Naive thymus-derived CD4-positive, alpha-beta T cell (primary cell): ENCODE results near the gene ASB12. TPM values are rescaled to one million over a fixed set of nuclear protein-coding genes. Genes with fewer than 3 reads are reported as not detected.

ENCODE experiments used
- ATAC-seq: fragments of 150-1000 bp; cut with Tn5 transposase; 2 replicates; pipeline ENCODE4 v1.10.0; 2021; ENCODE audit warnings: mild to moderate bottlenecking, moderate library complexity
- CTCF ChIA-PET: fragments of 350-600 bp; sonication (Branson Sonifier 250); formaldehyde crosslinking; loops from one replicate; lab custom pipeline; 2021; ENCODE audit warnings: antibody characterized with exemption; lab: Charles Lee
- POLR2A ChIA-PET: fragments of 350-600 bp; sonication (Branson Sonifier 250); formaldehyde crosslinking; loops from one replicate; lab custom pipeline; 2021; ENCODE audit warnings: antibody characterized with exemption, inconsistent platforms; lab: Charles Lee
- DNase-seq, 9 donors: peaks; one replicate each; pipeline versions ENCODE4 v3.0.0 to v3.0.0-alpha.2; 2020 to 2022; ENCODE audit warnings: mixed read lengths in 1 of 9
- H3K27ac ChIP-seq: one replicate; pipeline ENCODE4 v1.7.0; 2013; ENCODE audit warnings: mild to moderate bottlenecking, low read depth, low read length, moderate library complexity
- H3K27me3 ChIP-seq, 2 donors: one replicate each; pipeline ENCODE4 v1.7.0; 2013; ENCODE audit warnings: low read length in 2 of 2, mild to moderate bottlenecking in 2 of 2, moderate library complexity in 2 of 2; ENCODE audit not compliant: control insufficient read depth in 2 of 2, insufficient read depth in 2 of 2
- H3K36me3 ChIP-seq, 3 experiments: 1 replicate in 2 of 3; 2 replicates in 1 of 3; pipeline ENCODE4 v1.7.0; 2013; ENCODE audit warnings: low read length in 3 of 3, mild to moderate bottlenecking in 3 of 3, moderate library complexity in 1 of 3; ENCODE audit not compliant: insufficient read depth in 3 of 3, control insufficient read depth in 2 of 3
- H3K4me1 ChIP-seq, 2 donors: one replicate each; pipeline ENCODE4 v1.7.0; 2013; ENCODE audit warnings: low read length in 2 of 2, mild to moderate bottlenecking in 2 of 2, moderate library complexity in 1 of 2; ENCODE audit not compliant: control insufficient read depth in 2 of 2, insufficient read depth in 2 of 2
- H3K4me3 ChIP-seq: 2 replicates; pipeline ENCODE4 v1.7.0; 2013; ENCODE audit warnings: mild to moderate bottlenecking, low read length
- H3K9me3 ChIP-seq, 3 experiments: 1 replicate in 2 of 3; 2 replicates in 1 of 3; pipeline ENCODE4 v1.7.0; 2013; ENCODE audit warnings: low read length in 3 of 3; ENCODE audit not compliant: control insufficient read depth in 2 of 3
- H3K27ac Mint-ChIP-seq, 9 donors: one replicate each; pipeline ENCODE4 v1.8.0; 2020 to 2022; ENCODE audit warnings: mixed read lengths in 9 of 9, mild to moderate bottlenecking in 8 of 9, moderate library complexity in 5 of 9, inconsistent platforms in 2 of 9
- H3K27me3 Mint-ChIP-seq, 5 donors: one replicate each; pipeline ENCODE4 v1.8.0; 2021 to 2022; ENCODE audit warnings: mixed read lengths in 5 of 5, mild to moderate bottlenecking in 1 of 5
- H3K36me3 Mint-ChIP-seq, 5 donors: one replicate each; pipeline ENCODE4 v1.8.0; 2020 to 2022; ENCODE audit warnings: mixed read lengths in 5 of 5, mild to moderate bottlenecking in 3 of 5, inconsistent platforms in 1 of 5
- H3K4me1 Mint-ChIP-seq, 7 donors: one replicate each; pipeline ENCODE4 v1.8.0; 2020 to 2022; ENCODE audit warnings: mixed read lengths in 7 of 7, mild to moderate bottlenecking in 3 of 7, inconsistent platforms in 1 of 7
- H3K4me3 Mint-ChIP-seq, 10 donors: one replicate each; pipeline ENCODE4 v1.8.0; 2020 to 2022; ENCODE audit warnings: mild to moderate bottlenecking in 10 of 10, mixed read lengths in 10 of 10, moderate library complexity in 6 of 10, inconsistent platforms in 2 of 10
- H3K9me3 Mint-ChIP-seq, 11 donors: one replicate each; pipeline ENCODE4 v1.8.0; 2020 to 2022; ENCODE audit warnings: mixed read lengths in 11 of 11, mild to moderate bottlenecking in 4 of 11, inconsistent platforms in 1 of 11, moderate library complexity in 1 of 11
- intact Hi-C, 2 donors: fragments of 100-400 bp; cut with micrococcal nuclease; formaldehyde crosslinking; loops; one replicate each; pipeline ENCODE4 v1.15.1; 2023
- polyA plus RNA-seq, 2 donors: library from polyadenylated mRNA; unstranded; fragments of 300-500 nt; fragmentation: Illumina TruSeq; gene quantifications; one replicate each; pipeline ENCODE4 v1.2.3, GENCODE V29; 2021
- total RNA-seq, 6 experiments: library from RNA in 5 of 6; stranded (reverse) in 5 of 6; gene quantifications; 1 replicate in 5 of 6; 2 replicates in 1 of 6; pipeline ENCODE4 v1.2.3 and lab custom pipeline; 2021 to 2026

ASB12 gene
- total and polyA plus RNA-seq, 7 experiments from 2014 or later = 0.55 TPM; not detected in 6

- H3K9me3 ChIP-seq = no peaks in the 10 kb centered on the region
- H3K27me3 Mint-ChIP-seq = no peaks in the 10 kb centered on the region
- no peaks in the 10 kb centered on the region for H3K4me1 Mint-ChIP-seq
- no peaks in the 10 kb centered on the region for H3K27me3 ChIP-seq
- peaks cover 0 to 18% (median 0%) of the 10 kb centered on the region in 3 experiments for H3K36me3 ChIP-seq
- H3K4me1 ChIP-seq = no peaks in the 10 kb centered on the region
- no peak overlapping the region for H3K27ac Mint-ChIP-seq
- CTCF ChIA-PET = interaction anchor here (0.6 to 0.7 kb wide), 2 partner anchors 97 to 1926 kb away, joined by 3 to 5 read pairs; no protein-coding TSS in a partner anchor
- no peak overlapping the region for H3K27ac ChIP-seq
- ATAC-seq (no peak), DNase-seq (no peak)
- H3K36me3 Mint-ChIP-seq = peaks cover 4 to 29% (median 11%) of the 10 kb centered on the region in 5 donors
- no peak overlapping the region for H3K4me3 ChIP-seq
- peaks cover 0 to 2% (median 0%) of the 10 kb centered on the region in 11 donors for H3K9me3 Mint-ChIP-seq
- intact Hi-C loops = no loop called here
- POLR2A ChIA-PET = interaction anchor here (0.6 kb wide), 1 partner anchor 321 kb away, joined by 4 read pairs; no protein-coding TSS in a partner anchor
- H3K4me3 Mint-ChIP-seq = no peak overlapping the region
These were observed 41.5 kb downstream of the ASB12 start for GRCh38 chrX:64188901-64189300.

GRCh38 chrX:64187762-64188150, 42.7 kb downstream of the ASB12 start:
- Histone ChIP-seq H3K36me3 (peaks cover 0 to 14% (median 0%) of the 10 kb centered on the region in 3 experiments), H3K4me3 (no peak overlapping the region), H3K4me1 (no peaks in the 10 kb centered on the region), H3K27me3 (no peaks in the 10 kb centered on the region), H3K9me3 (no peaks in the 10 kb centered on the region), H3K27ac (no peak overlapping the region)
- CTCF ChIA-PET = interaction anchor here (0.6 kb wide), 1 partner anchor 242 kb away, joined by 3 read pairs; no protein-coding TSS in a partner anchor
- Mint-ChIP-seq H3K4me1 (no peaks in the 10 kb centered on the region), H3K9me3 (peaks cover 0 to 2% (median 0%) of the 10 kb centered on the region in 11 donors), H3K27me3 (no peaks in the 10 kb centered on the region), H3K4me3 (no peak overlapping the region), H3K36me3 (peaks cover 4 to 24% (median 11%) of the 10 kb centered on the region in 5 donors), H3K27ac (no peak overlapping the region)
- DNase-seq (no peak), ATAC-seq (no peak)
- intact Hi-C loops = no loop called here
- POLR2A ChIA-PET = no interaction called here

GRCh38 chrX:64186974-64187761, 43.2 kb downstream of the ASB12 start:
- DNase-seq = no peak
- no peaks in the 10 kb centered on the region for H3K9me3 ChIP-seq
- Mint-ChIP-seq H3K9me3 (peaks cover 0 to 2% (median 0%) of the 10 kb centered on the region in 11 donors), H3K4me3 (no peak overlapping the region), H3K36me3 (peaks cover 4 to 23% (median 9%) of the 10 kb centered on the region in 5 donors), H3K27ac (no peak overlapping the region), H3K4me1 (no peaks in the 10 kb centered on the region), H3K27me3 (no peaks in the 10 kb centered on the region)
- intact Hi-C loops = no loop called here
- H3K36me3 ChIP-seq = peaks cover 0 to 10% (median 0%) of the 10 kb centered on the region in 3 experiments
- H3K27ac ChIP-seq = no peak overlapping the region
- CTCF ChIA-PET = no interaction called here
- H3K4me3 ChIP-seq = no peak overlapping the region
- H3K27me3 ChIP-seq = no peaks in the 10 kb centered on the region
- POLR2A ChIA-PET = no interaction called here
- no peaks in the 10 kb centered on the region for H3K4me1 ChIP-seq
- no peak for ATAC-seq

GRCh38 chrX:64184396-64184795, 46.0 kb downstream of the ASB12 start:
- ChIA-PET POLR2A (no interaction called here), CTCF (no interaction called here)
- H3K9me3 Mint-ChIP-seq = no peaks in the 10 kb centered on the region
- no peak overlapping the region for H3K27ac Mint-ChIP-seq
- Histone ChIP-seq H3K9me3 (no peaks in the 10 kb centered on the region), H3K4me3 (no peak overlapping the region), H3K27me3 (no peaks in the 10 kb centered on the region), H3K27ac (no peak overlapping the region), H3K4me1 (no peaks in the 10 kb centered on the region), H3K36me3 (no peaks in the 10 kb centered on the region)
- no peak overlapping the region for H3K4me3 Mint-ChIP-seq
- ATAC-seq (no peak), DNase-seq (no peak)
- peaks cover 0 to 5% (median 0%) of the 10 kb centered on the region in 5 donors for H3K36me3 Mint-ChIP-seq
- intact Hi-C loops = no loop called here
- no peaks in the 10 kb centered on the region for H3K4me1 Mint-ChIP-seq
- H3K27me3 Mint-ChIP-seq = no peaks in the 10 kb centered on the region

- Histone ChIP-seq H3K27ac (no peak overlapping the region), H3K27me3 (no peaks in the 10 kb centered on the region), H3K36me3 (no peaks in the 10 kb centered on the region), H3K4me1 (no peaks in the 10 kb centered on the region), H3K9me3 (no peaks in the 10 kb centered on the region), H3K4me3 (no peak overlapping the region)
- Mint-ChIP-seq H3K27me3 (no peaks in the 10 kb centered on the region), H3K4me3 (no peak overlapping the region), H3K4me1 (no peaks in the 10 kb centered on the region), H3K9me3 (no peaks in the 10 kb centered on the region), H3K36me3 (peaks cover 0 to 5% (median 0%) of the 10 kb centered on the region in 5 donors), H3K27ac (no peak overlapping the region)
- DNase-seq (no peak), ATAC-seq (no peak)
- ChIA-PET CTCF (no interaction called here), POLR2A (no interaction called here)
- intact Hi-C loops = no loop called here
These were observed 48.2 kb downstream of the ASB12 start for GRCh38 chrX:64182208-64182607.

GRCh38 chrX:64176876-64177275, 53.5 kb downstream of the ASB12 start:
- ChIA-PET CTCF (no interaction called here), POLR2A (interaction anchor here (0.7 kb wide), 1 partner anchor 22 kb away, joined by 3 read pairs; no protein-coding TSS in a partner anchor)
- H3K4me1 Mint-ChIP-seq = no peaks in the 10 kb centered on the region
- intact Hi-C loops = no loop called here
- no peak for ATAC-seq
- DNase-seq = no peak
- no peaks in the 10 kb centered on the region for H3K36me3 Mint-ChIP-seq
- H3K27ac Mint-ChIP-seq = no peak overlapping the region
- no peaks in the 10 kb centered on the region for H3K9me3 ChIP-seq
- no peak overlapping the region for H3K27ac ChIP-seq
- H3K9me3 Mint-ChIP-seq = peaks cover 0 to 1% (median 0%) of the 10 kb centered on the region in 11 donors
- no peaks in the 10 kb centered on the region for H3K27me3 ChIP-seq
- H3K27me3 Mint-ChIP-seq = no peaks in the 10 kb centered on the region
- no peaks in the 10 kb centered on the region for H3K4me1 ChIP-seq
- no peak overlapping the region for H3K4me3 ChIP-seq
- no peak overlapping the region for H3K4me3 Mint-ChIP-seq
- no peaks in the 10 kb centered on the region for H3K36me3 ChIP-seq
